22Rv1 (cell line): Measurements from ENCODE around the gene GYS1.

Source experiments
- ZFX ChIP-seq: fragments of 450-650 bp; IDR thresholded peaks from 2 replicates; pipeline ENCODE4 v1.6.1; 2017; ENCODE audit warnings: antibody characterized with exemption, borderline replicate concordance
- TF ChIP-seq, protein P1 (sequence below): fragments of 450-650 bp; IDR thresholded peaks from 2 replicates; pipeline ENCODE4 v1.5.1; 2017; ENCODE audit warnings: mild to moderate bottlenecking

DNA sequence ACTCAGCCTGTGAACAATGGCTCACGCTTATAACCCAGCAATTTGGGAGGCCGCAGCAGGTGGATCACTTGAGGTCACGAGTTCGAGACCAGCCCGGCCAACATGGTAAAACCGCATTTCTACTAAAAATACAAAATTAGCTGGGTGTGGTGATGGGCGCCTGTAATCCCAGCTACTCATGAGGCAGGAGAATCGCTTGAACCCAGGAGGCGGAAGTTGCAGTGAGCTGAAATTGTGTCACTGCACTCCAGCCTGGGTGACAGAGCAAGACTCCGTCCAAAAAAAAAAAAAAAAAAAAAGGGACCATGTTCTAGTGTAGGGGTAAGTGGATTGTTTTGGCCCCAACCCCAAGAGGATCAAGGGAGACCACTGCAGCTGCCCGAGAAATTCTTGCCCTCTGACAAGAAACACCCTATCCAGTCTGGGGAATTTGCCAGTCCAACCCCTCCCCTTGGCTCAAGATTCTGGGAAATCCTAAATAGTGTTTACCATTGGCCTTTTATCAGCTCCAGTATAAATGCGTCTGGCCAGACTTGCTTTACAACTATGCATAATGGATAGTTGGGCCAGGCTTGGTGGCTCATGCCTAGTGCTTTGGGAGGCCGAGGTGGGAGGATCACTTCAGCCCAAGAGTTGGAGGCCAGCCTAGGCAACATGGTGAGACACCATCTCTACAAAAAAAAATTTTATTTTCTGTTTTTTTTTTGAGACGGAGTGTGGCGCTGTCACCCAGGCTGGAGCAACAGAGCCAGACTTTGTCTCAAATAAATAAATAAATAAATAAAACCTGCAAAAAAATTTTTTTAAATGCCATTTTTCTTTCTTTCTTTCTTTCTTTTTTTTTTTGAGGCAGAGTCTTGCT lies 64.7 kb downstream of the GYS1 start:
- TF ChIP-seq, protein P1, sequence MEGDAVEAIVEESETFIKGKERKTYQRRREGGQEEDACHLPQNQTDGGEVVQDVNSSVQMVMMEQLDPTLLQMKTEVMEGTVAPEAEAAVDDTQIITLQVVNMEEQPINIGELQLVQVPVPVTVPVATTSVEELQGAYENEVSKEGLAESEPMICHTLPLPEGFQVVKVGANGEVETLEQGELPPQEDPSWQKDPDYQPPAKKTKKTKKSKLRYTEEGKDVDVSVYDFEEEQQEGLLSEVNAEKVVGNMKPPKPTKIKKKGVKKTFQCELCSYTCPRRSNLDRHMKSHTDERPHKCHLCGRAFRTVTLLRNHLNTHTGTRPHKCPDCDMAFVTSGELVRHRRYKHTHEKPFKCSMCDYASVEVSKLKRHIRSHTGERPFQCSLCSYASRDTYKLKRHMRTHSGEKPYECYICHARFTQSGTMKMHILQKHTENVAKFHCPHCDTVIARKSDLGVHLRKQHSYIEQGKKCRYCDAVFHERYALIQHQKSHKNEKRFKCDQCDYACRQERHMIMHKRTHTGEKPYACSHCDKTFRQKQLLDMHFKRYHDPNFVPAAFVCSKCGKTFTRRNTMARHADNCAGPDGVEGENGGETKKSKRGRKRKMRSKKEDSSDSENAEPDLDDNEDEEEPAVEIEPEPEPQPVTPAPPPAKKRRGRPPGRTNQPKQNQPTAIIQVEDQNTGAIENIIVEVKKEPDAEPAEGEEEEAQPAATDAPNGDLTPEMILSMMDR, result no peak
- TF ChIP-seq ZFX, result no peak
